Activated T-cell treated with anti-CD3 and anti-CD28 coated beads for 4 hours (primary cell): ENCODE measurements around the gene TMCO6.
"Not testable (repeated sequence)": the region's sequence is repeated elsewhere in the genome, so short reads cannot be mapped to it uniquely, and the experiment has no call there.

Experiments
- DNase-seq: peaks from one replicate; pipeline ENCODE4 v3.0.0-alpha.2; 2020

TMCO6 gene

DNA sequence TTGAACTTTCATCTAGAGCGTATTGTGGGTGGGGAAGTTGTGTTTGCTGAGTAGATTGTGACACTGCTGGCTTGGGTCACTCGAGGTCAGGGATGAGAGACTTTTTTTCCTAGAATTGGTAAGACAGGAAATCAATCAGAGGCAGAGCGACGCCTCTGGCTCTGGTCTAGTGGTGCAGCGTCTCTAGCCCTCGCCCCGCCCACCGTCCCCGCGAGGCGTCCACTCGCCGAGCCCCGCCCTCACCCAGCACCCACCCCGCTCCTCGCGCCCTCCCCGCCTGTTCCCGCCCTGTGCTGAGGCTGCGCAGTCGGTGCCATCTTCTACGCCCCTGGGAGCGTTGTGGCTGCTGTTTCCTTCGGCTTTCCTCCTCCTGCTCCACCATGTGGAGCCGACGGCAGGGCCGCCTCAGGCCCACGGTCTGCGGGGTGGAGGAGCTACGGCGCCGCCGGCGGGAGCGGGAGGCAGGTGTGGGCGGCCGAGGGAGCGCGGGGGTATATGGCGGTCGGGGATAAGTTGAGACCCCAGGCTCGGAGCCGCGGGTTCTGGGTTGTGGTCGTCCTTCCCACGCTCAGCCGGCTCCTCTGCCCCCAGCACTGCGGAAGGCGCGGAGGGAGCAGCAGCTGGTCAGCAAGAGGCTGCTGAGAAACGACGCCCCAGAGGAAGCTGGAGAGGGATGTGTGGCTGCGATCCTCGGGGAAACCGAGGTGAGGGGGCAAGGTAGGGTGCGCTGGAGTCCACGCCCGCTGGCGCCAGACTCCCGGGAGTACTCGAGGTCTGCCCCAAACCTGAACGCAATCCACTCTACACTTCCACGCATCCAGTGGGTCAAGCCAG lies at the start of gene TMCO6:
Gene TMCO6 (plus strand): TSS at position 304 of the 834 bp plus-strand sequence. CDS start 77 bp downstream, at position 381.
- peak; percentile 96 for DNase-seq

DNA sequence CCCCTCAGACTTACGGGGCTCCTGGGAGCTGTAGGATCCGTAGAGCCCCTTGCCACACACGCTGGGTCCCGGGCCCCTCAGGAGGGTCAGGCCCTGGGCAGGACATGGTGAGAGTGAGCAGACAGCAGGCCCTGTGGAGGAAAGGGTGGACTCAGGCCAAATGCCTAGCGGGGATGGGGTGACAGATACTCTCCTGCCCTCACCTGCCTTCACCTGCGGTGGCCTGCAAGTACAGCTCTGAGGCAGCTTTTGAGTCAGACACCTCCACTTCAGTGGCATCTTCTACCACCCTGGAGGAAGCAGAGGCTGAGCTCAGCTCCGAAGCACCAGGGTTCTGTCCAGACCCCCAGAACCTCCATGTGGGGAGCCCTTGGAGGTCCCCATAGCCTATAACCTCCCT lies 48.4 kb upstream of the TMCO6 start:
- no peak for DNase-seq

DNA sequence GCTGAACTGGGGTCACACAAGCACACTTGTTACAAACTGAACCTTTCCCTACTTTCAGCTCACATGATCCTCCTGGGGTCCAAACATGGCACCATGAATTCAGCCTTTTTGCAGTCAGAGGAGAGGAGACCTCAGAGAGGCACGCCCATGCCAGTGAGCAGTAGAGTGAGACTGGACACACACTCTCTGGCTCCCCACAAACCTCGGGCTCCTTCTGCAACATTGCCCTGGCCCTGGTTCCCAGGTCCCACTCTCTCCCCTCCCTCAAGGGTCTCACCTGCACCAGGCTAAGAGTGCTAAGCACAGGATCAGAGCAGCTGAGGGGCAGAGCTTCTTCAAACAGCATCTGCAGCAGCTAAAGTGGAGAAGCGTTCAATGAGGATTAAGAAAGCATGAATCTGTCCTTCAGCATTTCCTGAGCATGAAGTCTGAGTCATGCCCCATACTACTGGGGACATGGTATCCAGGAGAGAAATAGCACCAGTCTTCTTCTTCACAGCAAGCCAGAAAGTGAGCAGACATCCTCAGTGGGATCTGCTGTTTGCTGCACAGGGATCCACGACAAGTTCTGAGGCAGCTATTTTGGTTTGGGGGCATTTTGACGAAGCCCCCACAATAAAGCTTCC lies 47.4 kb upstream of the TMCO6 start:
- no peak for DNase-seq

DNA sequence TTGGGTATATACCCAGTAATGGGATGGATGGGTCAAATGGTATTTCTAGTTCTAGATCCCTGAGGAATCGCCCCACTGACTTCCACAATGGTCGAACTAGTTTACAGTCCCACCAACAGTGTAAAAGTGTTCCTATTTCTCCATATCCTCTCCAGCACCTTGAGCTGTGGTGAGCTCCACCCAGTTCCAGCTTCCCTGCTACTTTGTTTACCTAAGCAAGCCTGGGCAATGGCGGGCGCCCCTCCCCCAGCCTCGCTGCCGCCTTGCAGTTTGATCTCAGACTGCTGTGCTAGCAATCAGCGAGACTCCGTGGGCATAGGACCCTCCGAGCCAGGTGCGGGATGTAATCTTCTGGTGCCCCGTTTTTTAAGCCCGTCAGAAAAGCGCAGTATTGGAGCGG lies 46.2 kb upstream of the TMCO6 start:
- DNase-seq = not testable (repeated sequence)

DNA sequence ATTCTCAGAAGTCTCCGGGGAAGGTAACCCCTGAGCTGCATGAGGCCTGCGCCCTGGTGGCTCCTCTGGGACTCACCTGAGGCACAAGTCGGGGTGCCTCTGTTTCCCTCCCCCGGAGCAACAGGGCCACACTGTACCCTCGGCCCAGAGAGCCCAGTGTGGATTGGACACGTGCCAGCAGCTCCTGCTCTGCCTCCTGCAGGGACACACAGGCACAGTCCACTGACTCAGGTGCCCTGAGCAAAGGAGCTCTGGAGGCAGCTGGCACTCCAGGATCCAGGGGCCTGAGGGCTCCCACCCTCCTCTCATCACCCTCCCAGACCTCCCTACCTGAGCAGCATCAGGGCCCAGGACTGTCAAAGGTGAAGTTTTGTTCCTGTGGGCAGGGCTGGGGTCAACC lies 45.1 kb upstream of the TMCO6 start:
- no peak for DNase-seq

DNA sequence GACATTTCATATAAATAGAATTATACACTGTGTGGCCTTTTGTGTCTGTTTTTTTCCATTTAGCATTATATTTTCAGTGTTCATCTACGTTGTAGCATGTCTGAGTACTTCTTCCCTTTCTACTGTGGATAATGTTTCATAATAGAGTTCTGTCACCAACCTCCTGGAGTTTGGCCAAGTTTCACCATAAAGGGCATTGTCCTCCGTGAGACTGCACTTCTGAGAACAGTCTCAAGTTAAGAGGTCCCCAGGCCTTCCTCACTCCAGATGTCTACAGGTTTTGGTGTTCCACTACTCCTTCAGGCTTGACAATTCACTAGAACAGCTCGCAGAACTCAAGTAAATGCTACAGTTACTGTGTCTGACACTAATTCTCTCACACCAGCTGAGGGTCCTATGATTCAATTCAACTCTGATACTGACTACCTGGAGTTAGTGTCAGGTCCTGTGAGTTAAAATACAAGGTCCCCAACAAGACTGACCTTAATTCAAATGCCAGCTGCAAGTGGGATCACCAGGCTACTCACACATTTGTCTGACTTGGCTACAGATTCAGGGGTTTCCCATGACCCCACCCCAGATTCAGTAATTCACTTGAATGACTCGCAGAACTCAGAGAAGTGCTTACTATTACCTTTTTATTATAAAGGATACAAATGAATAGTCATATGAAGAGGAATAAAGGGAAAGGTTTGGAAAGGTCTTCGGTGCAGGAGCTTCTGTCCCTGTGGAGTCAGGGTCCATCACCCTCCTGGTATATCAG lies 43.5 kb upstream of the TMCO6 start:
- no peak for DNase-seq

DNA sequence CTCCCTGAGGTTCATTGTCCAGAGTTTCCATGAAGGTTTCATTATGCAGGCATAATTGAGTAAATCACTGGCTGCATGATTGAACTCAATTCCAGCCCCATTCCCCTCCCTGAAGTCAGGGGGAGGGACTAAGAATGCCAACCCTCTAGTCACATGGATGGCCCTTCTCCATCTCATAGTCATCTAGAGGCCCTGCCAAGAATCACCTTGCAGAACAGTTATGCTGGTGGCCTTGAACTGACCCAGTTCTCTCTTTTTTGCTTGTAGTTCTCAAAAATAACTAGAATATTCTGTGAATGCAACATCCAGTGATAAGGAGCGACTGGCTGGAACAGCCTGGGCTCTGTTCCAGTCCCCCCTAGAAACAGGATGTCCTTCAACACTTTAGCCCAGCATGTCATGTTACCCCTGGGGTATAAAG lies 42.9 kb upstream of the TMCO6 start:
- DNase-seq = no peak

DNA sequence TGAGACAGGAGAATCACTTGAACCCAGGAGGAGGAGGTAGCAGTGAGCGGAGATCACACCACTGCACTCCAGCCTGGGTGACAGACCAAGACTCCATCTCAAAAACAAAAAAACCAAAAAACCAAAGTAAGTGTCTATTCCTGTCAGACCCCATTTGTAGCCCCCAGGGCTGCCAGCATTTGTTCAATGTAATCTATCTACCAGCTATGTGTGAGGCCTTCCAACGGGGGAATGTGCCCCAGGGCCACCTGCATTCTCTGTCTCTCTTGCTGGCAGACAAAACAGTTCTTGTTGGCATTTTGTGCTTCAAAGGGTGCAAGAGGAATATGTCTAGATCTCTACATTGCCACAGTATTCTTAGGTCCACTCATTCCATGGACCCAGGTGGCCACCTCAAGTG lies 40.4 kb upstream of the TMCO6 start:
- no peak for DNase-seq

DNA sequence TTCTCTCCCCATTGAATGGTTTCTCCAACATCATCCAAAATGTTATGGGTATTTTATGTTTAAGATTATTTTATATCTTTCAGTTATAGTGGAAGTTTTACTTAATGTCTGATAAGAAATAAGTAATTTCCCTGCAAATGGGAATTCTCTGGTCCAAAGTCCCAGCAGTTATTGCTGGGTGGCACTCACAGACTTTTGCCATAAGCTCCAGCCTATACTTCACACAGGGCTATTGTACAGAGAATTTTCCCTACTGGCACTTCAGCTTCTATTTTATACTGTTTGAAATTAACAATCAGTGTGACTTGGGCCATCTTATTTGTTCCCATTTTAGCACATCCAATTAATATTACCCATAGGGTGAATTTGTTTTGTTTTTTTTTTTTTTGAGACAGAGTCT lies 39.2 kb upstream of the TMCO6 start:
- no peak for DNase-seq

DNA sequence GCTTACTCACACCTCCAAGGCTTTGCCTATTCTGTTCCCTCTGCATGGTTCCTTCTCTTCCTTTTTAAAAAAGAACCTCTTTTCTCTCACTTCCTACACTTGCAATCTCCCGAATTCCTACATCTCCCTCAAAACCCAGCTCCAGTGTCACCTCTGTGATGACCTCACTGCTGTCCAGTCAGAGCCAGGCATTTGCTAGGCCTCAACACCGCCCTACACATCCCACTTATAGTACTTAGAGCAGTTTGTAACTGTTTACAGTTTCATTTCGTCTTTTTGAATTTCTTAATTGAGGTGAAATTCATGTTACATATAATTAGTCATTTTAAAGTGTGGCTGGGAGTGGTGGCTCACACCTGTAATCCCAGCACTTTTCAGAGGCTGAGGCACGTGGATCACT lies 37.1 kb upstream of the TMCO6 start:
- no peak for DNase-seq

DNA sequence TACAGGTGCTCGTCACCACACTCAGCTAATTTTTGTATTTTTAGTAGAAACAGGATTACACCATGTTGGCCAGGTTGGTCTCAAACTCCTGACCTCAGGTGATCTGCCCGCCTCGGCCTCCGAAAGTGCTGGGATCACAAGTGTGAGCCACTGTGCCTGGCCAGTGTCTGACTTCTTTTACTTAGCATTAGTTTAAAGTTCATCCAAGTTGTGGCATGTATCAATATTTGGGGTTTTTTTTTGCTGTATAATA lies 35.9 kb upstream of the TMCO6 start:
- DNase-seq = not testable (repeated sequence)

DNA sequence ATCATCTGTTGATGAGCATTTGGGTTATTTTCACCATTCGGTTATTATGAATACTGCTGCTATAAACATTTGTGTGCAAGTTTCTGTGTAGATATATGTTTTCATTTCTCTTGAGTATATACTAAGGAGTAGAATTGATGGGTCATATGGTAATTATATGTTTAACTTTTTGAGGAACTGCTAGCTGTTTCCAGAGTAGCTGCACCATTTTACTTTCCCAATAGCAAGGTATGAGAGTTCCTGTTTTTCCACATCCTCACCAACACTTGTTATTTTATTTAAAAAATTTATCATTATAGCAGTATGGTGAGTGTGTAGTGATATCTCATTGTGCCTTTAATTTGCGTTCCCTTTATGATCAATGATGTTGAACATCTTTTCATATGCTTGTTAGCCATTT lies 35.5 kb upstream of the TMCO6 start:
- no peak for DNase-seq

DNA sequence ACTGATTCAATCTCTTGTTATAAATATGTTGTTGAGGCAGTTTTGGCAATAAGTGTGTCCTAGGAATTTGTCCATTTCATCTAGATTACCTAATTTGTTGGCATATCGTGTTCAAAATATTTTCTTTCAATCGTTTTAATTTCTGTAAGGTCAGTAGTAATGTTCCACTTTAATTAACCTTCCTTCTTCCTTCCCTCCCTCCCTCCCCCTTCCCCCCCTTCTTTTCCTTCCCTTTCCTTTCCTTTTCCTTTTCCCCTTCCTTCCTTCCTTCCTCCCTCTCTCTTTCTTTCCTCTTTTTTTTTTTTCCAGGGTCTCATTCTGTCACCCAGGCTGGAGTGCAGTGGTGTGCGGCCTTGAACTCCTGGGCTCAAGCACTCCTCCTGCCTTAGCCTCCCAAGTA lies 33.4 kb upstream of the TMCO6 start:
- no peak for DNase-seq

DNA sequence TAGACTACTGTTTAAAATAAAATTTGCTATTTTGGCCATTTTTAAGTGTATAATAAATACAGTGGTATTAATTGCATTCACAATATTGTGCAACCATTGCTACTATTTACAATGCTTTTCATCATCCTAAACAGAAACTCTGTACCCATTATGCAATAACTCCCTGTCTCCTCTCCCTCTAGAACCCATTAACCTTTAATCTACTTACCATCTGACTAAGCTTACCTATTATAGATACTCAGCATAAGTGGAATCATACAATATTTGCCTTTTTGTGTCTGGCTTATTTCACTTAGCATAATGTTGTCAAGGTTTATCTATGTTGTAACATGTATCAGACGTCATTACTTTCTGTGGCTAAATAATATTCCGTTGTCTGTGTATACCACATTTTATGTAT lies 32.2 kb upstream of the TMCO6 start:
- no peak for DNase-seq

DNA sequence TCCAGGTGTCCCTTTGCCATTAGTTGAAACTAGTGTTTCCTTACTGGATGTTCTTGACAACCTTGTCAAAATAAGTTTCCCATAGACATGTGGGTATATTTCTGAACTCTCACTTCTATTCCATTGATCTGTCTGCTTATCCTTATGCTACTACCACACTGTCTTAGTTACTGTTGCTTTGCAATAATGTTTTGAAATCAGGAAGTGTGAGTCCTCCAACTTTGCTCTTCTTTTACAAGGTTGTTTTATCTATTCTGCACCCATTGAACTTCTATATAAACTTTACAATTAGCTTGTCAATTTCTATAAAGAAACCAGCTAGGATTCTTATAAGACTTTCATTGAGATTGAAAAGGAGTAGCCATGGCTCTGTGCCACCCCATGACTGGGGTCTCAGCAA lies 30.5 kb upstream of the TMCO6 start:
- no peak for DNase-seq

DNA sequence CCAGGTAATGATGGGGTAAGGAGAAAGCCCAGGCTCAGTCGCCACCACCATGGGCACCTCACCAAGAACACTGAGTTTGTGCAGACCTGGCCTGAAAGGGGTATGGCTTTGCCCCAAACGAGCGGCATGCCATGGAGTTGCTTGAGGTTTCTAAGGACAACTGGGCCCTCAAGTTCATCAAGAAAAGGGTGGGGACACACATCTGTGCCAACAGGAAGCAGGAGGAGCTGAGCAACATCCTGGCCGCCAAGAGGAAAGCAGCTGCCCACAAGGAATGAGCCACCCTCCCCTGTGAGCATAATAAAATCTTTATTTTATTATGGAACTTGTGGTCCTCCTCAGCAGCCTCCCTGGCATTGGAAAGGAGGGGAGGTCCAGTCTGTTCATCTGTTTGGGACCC lies 30.1 kb upstream of the TMCO6 start:
- DNase-seq = no peak

DNA sequence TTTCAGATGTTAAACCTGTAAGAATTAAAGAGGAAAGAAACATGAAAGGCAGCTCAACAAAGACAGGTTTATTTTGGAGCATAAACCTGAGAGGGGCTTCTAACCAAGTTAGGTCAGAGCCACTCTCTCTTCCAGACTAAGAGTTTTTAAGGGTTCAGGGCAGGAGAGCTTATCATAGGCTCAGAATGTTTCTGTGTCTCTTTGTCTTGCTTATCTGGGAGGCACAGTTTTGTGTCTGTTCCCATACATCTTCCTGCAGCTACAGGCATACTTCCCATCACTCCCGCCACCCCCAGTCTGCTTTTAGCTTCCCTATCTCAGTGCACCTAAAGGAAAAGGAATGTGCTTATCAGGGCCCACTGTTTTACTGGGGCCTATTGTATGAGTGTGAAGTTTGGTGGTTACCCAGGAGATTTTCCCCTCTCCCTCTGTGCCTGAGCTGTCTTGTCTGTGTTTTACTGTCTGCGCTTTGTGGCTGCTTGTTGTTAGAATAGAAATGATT lies 28.2 kb upstream of the TMCO6 start:
- DNase-seq = no peak

DNA sequence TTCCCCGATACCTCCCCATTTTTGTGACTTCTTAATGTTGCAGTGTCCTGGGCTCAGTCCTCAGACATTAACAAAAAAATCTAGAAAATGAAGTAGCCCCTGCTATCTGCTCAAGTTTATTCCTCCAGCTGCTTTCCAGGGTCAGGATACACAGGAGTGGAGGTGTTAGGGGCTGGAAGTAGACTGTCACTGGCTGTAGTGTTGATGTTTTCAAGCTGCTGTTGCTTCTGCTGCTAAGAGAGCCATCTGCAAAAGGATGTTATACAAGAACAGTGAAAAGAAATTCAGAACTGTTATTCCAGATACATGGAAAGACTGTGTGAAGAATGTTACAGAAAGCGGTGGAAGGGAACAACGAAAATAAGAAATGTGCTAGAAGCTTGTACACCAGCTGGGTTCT lies 16.9 kb upstream of the TMCO6 start:
- no peak for DNase-seq

DNA sequence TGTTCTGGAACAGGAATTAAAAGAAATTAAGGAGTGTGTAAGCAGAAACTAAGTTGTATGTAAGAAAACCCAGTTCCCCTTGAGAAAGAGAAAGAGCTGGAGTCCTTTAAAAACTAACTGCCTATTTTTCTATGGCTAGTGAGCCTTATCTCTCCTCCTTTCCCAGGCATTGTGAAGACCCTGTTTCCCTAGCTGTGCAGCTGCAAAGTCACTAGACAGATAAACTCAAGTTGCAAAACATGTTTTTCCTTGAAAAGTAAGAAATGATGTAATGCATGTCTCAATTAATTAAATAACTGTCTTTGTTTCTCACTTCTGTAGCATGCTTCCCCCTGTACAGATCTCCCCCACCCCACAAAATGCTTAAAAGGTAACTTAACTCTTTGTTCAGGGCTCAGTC lies 16.2 kb upstream of the TMCO6 start:
- not testable (repeated sequence) for DNase-seq

DNA sequence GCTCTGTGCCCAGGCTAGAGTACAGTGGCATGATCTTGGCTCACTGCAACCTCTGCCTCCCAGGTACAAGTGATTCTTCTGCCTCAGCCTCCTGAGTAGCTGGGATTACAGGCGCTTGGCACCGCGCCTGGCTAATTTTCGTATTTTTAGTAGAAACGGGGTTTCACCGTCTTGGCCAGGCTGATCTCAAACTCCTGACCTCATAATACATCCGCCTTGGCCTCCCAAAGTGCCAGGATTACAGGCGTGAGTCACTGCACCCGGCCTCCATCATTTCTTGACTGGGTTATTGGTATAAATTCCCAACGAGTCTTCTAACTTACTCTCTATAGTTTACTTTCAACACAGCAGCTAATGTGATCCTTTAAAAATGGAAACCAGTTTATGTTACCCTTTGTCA lies 14.4 kb upstream of the TMCO6 start:
- DNase-seq = not testable (repeated sequence)

DNA sequence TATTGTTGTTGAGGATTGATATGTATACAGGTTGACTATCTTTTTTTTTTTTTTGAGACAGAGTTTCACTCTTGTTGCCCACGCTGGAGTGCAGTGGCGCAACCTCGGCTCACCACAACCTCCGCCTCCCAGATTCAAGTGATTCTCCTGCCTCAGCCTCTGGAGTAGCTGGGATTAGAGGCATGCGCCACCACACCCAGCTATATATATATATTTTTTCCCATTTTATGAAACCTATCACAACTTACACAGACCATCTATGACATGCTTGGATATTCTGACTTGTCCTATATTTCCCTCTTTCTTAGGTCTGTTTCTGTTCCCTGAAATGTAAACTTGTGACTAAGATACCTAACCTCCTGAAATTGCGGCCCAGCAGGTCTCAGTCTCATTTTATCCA lies 11.3 kb upstream of the TMCO6 start:
- DNase-seq = no peak

DNA sequence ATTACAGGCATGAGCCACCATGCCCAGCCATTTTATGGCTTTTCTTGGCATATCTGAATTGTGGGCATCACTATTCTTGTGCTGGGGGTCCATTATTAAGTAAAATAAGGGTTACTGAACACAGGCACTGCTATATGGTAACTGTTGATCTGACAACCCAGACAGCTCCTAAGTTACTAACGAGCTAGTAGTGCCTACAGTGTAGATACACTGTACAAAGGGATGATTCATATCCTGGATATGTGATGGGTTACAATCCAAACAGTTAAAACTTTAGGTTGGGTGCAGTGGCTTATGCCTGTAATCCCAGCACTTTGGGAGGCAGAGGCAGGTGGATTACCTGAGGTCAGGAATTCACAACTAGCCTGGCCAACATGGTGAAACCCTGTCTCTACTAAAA lies 10.5 kb upstream of the TMCO6 start:
- no peak for DNase-seq

DNA sequence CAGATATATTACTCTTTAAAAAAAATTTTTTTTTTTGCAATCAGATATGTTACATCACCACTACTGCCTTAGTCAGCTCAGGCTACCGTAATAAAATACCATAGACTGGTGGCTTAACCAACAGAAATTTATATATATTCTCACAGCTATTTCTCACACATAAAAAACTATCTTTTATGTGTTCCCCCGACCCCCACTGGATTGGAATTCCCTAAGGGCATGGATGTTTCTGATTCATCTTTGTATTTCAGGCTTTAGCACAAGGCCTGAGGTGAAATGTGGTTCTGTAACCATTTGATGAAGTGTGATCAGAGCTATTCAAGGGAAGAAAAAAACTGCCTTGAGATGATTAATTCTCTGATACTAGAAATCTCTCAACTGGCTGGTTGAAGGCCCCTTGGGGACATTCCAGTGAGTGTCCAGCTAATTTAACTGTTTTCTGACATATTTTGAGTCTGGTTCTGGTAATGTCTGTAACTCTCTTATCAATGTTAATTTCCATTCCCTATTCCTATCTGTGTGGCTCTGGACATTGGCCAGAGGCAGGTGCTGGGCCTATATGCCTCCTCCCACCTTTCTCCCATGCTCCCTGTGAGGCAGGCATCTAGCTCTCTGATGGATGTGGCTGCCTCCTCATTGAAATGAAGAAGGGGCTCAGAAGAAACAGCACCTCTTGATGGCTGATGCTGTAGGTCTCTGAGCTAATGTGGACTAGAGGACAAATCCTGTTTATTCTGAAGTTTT lies 8.8 kb upstream of the TMCO6 start:
- DNase-seq = no peak
